Measurements from ENCODE around the gene HECTD1.

DNA sequence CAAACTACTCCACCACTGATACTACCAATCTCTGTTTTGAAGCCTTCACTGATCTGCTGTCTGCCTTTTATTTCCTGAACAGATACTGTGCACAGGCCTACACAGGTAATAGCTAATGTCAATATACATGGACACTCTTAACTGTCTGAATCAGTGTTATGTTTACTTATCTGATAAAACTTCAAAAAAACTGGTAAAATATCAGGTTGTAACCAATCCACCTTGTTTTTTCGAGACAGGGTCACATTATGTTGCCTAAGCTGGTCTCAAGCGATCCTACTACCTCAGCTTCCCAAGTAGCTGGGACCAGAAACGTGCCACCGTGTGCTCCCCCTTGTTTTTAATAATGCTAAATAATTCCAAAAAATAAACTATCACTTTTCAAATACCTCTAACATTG is 43.5 kb downstream of the HECTD1 start:
- TF ChIP-seq RAD21 (IDR thresholded peaks at IDR 0.05; ENCODE audit: low read depth) (no peak), ZBTB7A (IDR thresholded peaks at IDR 0.05; ENCODE audit: low read depth) (no peak), TAF1 (IDR thresholded peaks at IDR 0.05; ENCODE audit: low read depth) (no peak), TEAD4 (IDR thresholded peaks at IDR 0.05) (no peak)
- TF ChIP-seq, protein P1, sequence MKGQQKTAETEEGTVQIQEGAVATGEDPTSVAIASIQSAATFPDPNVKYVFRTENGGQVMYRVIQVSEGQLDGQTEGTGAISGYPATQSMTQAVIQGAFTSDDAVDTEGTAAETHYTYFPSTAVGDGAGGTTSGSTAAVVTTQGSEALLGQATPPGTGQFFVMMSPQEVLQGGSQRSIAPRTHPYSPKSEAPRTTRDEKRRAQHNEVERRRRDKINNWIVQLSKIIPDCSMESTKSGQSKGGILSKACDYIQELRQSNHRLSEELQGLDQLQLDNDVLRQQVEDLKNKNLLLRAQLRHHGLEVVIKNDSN (IDR thresholded peaks at IDR 0.05): no peak
- TF ChIP-seq, protein P2, sequence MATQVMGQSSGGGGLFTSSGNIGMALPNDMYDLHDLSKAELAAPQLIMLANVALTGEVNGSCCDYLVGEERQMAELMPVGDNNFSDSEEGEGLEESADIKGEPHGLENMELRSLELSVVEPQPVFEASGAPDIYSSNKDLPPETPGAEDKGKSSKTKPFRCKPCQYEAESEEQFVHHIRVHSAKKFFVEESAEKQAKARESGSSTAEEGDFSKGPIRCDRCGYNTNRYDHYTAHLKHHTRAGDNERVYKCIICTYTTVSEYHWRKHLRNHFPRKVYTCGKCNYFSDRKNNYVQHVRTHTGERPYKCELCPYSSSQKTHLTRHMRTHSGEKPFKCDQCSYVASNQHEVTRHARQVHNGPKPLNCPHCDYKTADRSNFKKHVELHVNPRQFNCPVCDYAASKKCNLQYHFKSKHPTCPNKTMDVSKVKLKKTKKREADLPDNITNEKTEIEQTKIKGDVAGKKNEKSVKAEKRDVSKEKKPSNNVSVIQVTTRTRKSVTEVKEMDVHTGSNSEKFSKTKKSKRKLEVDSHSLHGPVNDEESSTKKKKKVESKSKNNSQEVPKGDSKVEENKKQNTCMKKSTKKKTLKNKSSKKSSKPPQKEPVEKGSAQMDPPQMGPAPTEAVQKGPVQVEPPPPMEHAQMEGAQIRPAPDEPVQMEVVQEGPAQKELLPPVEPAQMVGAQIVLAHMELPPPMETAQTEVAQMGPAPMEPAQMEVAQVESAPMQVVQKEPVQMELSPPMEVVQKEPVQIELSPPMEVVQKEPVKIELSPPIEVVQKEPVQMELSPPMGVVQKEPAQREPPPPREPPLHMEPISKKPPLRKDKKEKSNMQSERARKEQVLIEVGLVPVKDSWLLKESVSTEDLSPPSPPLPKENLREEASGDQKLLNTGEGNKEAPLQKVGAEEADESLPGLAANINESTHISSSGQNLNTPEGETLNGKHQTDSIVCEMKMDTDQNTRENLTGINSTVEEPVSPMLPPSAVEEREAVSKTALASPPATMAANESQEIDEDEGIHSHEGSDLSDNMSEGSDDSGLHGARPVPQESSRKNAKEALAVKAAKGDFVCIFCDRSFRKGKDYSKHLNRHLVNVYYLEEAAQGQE (IDR thresholded peaks at IDR 0.05; ENCODE audit: low read depth): no peak
